Mammary epithelial cell (primary cell): ENCODE measurements around the gene TRAF1.

Experiments used
- EZH2 ChIP-seq: IDR thresholded peaks from 2 replicates; pipeline ENCODE4 v1.6.1; 2012; ENCODE audit warnings: low read length, inconsistent platforms, borderline replicate concordance
- TF ChIP-seq, protein P1 (sequence below), 2 donors: IDR thresholded peaks in 1 of 2; conservative IDR thresholded peaks in 1 of 2; 2 replicates each; pipeline ENCODE4 v1.5.1; 2011 to 2012; ENCODE audit warnings: inconsistent platforms in 2 of 2, low read length in 2 of 2, mild to moderate bottlenecking in 2 of 2, control low read depth in 1 of 2, low read depth in 1 of 2; ENCODE audit not compliant: insufficient read depth in 1 of 2; ENCODE audit errors: extremely low read depth in 1 of 2

- TF ChIP-seq, protein P1, sequence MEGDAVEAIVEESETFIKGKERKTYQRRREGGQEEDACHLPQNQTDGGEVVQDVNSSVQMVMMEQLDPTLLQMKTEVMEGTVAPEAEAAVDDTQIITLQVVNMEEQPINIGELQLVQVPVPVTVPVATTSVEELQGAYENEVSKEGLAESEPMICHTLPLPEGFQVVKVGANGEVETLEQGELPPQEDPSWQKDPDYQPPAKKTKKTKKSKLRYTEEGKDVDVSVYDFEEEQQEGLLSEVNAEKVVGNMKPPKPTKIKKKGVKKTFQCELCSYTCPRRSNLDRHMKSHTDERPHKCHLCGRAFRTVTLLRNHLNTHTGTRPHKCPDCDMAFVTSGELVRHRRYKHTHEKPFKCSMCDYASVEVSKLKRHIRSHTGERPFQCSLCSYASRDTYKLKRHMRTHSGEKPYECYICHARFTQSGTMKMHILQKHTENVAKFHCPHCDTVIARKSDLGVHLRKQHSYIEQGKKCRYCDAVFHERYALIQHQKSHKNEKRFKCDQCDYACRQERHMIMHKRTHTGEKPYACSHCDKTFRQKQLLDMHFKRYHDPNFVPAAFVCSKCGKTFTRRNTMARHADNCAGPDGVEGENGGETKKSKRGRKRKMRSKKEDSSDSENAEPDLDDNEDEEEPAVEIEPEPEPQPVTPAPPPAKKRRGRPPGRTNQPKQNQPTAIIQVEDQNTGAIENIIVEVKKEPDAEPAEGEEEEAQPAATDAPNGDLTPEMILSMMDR (conservative IDR thresholded peaks at IDR 0.05 in 1 of 2, IDR thresholded peaks at IDR 0.05 in 1 of 2; ENCODE audit: extremely low read depth in 1 of 2, insufficient read depth in 1 of 2, low read depth in 1 of 2, low read length in 2 of 2), result no peak
- no peak for TF ChIP-seq EZH2
These were observed 47.1 kb downstream of the TRAF1 start for GRCh38 chr9:120879446-120879845.
